ENCODE results near the gene CFAP74. TPM values are rescaled to one million over a fixed set of nuclear protein-coding genes. Genes with fewer than 3 reads are reported as not detected.

CFAP74 gene
- polyA plus RNA-seq, 1 donor from 2014 or later: 0.22 TPM

DNA sequence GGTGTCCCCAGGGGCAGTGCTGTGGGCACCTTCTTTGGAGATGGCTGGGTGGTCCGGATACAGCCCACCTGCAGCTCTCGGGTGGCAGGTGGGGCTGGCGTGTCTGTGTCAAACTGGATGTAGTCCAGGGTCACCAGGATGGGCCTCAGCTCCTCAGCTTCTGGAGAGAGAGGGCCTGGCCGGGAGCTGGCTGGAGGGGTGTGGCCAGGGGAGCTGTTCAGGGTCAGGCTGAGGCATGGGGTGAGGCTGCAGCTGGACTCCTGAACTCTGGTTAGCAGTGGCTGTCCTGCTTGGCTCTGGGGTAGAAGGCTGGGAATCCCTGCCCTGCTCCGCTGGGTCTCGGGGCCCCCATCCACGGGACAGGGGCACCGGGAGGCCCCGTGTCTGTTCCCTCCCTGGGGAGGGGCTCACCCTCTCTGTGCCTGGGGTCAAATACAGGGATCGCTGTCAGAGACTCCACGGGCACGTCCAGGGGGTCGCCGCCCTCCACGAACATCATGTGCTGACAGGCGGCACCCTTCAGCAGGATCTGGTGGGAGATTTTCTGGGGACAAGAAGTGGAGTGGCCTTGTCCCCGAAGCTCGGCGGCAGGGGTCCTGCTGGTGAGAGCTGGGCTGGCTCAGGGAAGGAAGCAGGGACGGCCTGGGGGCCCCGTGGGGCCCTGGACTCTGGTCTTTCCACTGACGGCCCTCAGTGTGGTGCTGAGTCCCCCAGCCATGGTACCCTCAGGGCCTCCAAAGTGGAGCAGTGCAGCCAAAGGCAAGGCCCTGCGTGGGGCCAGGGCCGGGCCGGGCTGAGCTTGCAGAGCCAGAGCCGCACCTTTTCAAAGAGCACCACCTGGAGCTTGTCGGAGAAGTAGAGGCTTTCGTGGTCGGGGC lies 80.4 kb downstream of the CFAP74 start:
- no peak overlapping the region for H3K4me3 ChIP-seq (ENCODE audit: low read length)
- no peaks in the 10 kb centered on the region for H3K79me2 ChIP-seq (replicated peaks; ENCODE audit: insufficient read depth, low read length)
- H3F3A ChIP-seq (ENCODE audit: insufficient read depth, low read length, poor library complexity, severe bottlenecking): no peaks in the 10 kb centered on the region
- H4K20me1 ChIP-seq (ENCODE audit: insufficient read depth): no peaks in the 10 kb centered on the region
- no peaks in the 10 kb centered on the region for H3K9me2 ChIP-seq (ENCODE audit: insufficient read depth, low read length)
- H3K9ac ChIP-seq (ENCODE audit: low read length): no peak overlapping the region
- no peak overlapping the region for H3K27ac ChIP-seq (ENCODE audit: low read length)
- no peak overlapping the region for H3K4me2 ChIP-seq (ENCODE audit: low read length)
- peaks cover 8% of the 10 kb centered on the region for H3K27me3 ChIP-seq (ENCODE audit: insufficient read depth, low read depth, low read length)
- H2AFZ ChIP-seq (ENCODE audit: low read depth, low read length): no peak overlapping the region
- H3K36me3 ChIP-seq (ENCODE audit: insufficient read depth, low read length): no peaks in the 10 kb centered on the region
- no peaks in the 10 kb centered on the region for H3K9me3 ChIP-seq (ENCODE audit: low read length)
- TF ChIP-seq, protein P1, sequence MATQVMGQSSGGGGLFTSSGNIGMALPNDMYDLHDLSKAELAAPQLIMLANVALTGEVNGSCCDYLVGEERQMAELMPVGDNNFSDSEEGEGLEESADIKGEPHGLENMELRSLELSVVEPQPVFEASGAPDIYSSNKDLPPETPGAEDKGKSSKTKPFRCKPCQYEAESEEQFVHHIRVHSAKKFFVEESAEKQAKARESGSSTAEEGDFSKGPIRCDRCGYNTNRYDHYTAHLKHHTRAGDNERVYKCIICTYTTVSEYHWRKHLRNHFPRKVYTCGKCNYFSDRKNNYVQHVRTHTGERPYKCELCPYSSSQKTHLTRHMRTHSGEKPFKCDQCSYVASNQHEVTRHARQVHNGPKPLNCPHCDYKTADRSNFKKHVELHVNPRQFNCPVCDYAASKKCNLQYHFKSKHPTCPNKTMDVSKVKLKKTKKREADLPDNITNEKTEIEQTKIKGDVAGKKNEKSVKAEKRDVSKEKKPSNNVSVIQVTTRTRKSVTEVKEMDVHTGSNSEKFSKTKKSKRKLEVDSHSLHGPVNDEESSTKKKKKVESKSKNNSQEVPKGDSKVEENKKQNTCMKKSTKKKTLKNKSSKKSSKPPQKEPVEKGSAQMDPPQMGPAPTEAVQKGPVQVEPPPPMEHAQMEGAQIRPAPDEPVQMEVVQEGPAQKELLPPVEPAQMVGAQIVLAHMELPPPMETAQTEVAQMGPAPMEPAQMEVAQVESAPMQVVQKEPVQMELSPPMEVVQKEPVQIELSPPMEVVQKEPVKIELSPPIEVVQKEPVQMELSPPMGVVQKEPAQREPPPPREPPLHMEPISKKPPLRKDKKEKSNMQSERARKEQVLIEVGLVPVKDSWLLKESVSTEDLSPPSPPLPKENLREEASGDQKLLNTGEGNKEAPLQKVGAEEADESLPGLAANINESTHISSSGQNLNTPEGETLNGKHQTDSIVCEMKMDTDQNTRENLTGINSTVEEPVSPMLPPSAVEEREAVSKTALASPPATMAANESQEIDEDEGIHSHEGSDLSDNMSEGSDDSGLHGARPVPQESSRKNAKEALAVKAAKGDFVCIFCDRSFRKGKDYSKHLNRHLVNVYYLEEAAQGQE (IDR thresholded peaks at IDR 0.05; ENCODE audit: borderline replicate concordance): no peak
- TF ChIP-seq RAD21 (conservative IDR thresholded peaks at IDR 0.05) (no peak), EP300 (conservative IDR thresholded peaks at IDR 0.05; ENCODE audit: poor library complexity, severe bottlenecking) (no peak), POLR2AphosphoS5 (IDR thresholded peaks at IDR 0.05) (no peak), SMC3 (conservative IDR thresholded peaks at IDR 0.05; ENCODE audit: poor library complexity) (no peak), TAF1 (IDR thresholded peaks at IDR 0.05; ENCODE audit: low read depth) (no peak), MXI1 (conservative IDR thresholded peaks at IDR 0.05; ENCODE audit: poor library complexity, severe bottlenecking) (no peak), EZH2 (IDR thresholded peaks at IDR 0.05; ENCODE audit: borderline replicate concordance, insufficient read depth, low read length, poor library complexity, severe bottlenecking) (no peak)
- TF ChIP-seq, protein P2, sequence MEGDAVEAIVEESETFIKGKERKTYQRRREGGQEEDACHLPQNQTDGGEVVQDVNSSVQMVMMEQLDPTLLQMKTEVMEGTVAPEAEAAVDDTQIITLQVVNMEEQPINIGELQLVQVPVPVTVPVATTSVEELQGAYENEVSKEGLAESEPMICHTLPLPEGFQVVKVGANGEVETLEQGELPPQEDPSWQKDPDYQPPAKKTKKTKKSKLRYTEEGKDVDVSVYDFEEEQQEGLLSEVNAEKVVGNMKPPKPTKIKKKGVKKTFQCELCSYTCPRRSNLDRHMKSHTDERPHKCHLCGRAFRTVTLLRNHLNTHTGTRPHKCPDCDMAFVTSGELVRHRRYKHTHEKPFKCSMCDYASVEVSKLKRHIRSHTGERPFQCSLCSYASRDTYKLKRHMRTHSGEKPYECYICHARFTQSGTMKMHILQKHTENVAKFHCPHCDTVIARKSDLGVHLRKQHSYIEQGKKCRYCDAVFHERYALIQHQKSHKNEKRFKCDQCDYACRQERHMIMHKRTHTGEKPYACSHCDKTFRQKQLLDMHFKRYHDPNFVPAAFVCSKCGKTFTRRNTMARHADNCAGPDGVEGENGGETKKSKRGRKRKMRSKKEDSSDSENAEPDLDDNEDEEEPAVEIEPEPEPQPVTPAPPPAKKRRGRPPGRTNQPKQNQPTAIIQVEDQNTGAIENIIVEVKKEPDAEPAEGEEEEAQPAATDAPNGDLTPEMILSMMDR (IDR thresholded peaks at IDR 0.05; ENCODE audit: poor library complexity, severe bottlenecking): no peak

DNA sequence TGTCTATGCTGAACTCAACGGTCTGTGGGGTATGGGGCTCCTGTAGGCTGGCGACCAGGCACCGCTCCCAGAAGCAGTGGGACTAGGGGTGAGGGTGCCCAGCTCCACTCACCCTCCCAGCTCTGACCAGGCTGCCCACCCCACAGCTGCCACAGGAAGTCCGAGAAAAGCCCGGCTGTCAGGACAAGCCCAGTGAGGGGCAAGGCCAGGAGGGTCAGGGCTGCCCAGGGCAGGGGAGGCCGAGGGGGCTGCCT lies 81.0 kb downstream of the CFAP74 start:
- Histone ChIP-seq H2AFZ (ENCODE audit: low read depth, low read length) (no peak overlapping the region), H3K4me2 (ENCODE audit: low read length) (no peak overlapping the region), H3K36me3 (ENCODE audit: insufficient read depth, low read length) (no peaks in the 10 kb centered on the region), H3K9me2 (ENCODE audit: insufficient read depth, low read length) (no peaks in the 10 kb centered on the region), H3K79me2 (replicated peaks; ENCODE audit: insufficient read depth, low read length) (no peaks in the 10 kb centered on the region), H3F3A (ENCODE audit: insufficient read depth, low read length, poor library complexity, severe bottlenecking) (no peaks in the 10 kb centered on the region), H3K27me3 (ENCODE audit: insufficient read depth, low read depth, low read length) (peaks cover 11% of the 10 kb centered on the region), H3K9me3 (ENCODE audit: low read length) (no peaks in the 10 kb centered on the region), H4K20me1 (ENCODE audit: insufficient read depth) (no peaks in the 10 kb centered on the region), H3K27ac (ENCODE audit: low read length) (no peak overlapping the region), H3K9ac (ENCODE audit: low read length) (no peak overlapping the region), H3K4me3 (ENCODE audit: low read length) (no peak overlapping the region)
- TF ChIP-seq MXI1 (conservative IDR thresholded peaks at IDR 0.05; ENCODE audit: poor library complexity, severe bottlenecking): no peak
- no peak for TF ChIP-seq POLR2AphosphoS5 (IDR thresholded peaks at IDR 0.05)
- no peak for TF ChIP-seq RAD21 (conservative IDR thresholded peaks at IDR 0.05)
- TF ChIP-seq EP300 (conservative IDR thresholded peaks at IDR 0.05; ENCODE audit: poor library complexity, severe bottlenecking): no peak
- no peak for TF ChIP-seq TAF1 (IDR thresholded peaks at IDR 0.05; ENCODE audit: low read depth)
- TF ChIP-seq EZH2 (IDR thresholded peaks at IDR 0.05; ENCODE audit: borderline replicate concordance, insufficient read depth, low read length, poor library complexity, severe bottlenecking): no peak
- TF ChIP-seq SMC3 (conservative IDR thresholded peaks at IDR 0.05; ENCODE audit: poor library complexity): no peak
- TF ChIP-seq, protein P1 (IDR thresholded peaks at IDR 0.05; ENCODE audit: borderline replicate concordance): no peak
- TF ChIP-seq, protein P2 (IDR thresholded peaks at IDR 0.05; ENCODE audit: poor library complexity, severe bottlenecking): no peak

Data from neural cell (in vitro differentiated cells).